ENCODE data around the gene ABCA2.
"Not testable (repeated sequence)": the region's sequence is repeated elsewhere in the genome, so short reads cannot be mapped to it uniquely, and the experiment has no call there.

ABCA2 gene

DNA sequence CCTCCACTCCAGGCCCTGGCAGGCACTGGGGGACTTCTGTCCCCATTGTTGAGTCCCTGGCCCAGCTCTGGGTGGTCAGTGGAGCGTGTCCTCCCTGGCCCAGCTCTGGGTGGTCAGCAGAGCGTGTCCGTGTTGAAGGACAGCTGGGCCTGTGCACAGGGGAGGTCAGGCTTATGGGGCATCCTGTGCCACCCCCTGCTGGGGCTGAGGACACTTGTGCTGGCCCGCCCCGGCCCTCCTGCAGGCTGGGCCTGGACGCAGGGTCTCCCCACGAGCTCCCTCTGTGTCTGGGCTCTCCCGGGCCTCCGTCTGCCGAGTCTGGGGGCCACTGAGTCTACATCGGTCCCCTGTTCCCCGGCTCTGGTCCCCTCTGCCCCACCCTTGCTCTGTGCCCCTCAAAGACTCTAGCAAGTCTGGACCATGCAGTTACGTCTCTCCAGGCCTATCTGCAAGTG, 20.2 kb downstream of the ABCA2 start:
- Histone ChIP-seq H3K4me1 (ENCODE audit: control insufficient read depth in 1 of 2, insufficient read depth in 2 of 2, low read length in 2 of 2) (no peaks in the 10 kb centered on the region), H3K9ac (ENCODE audit: low read depth in 1 of 2, low read length in 2 of 2) (no peak overlapping the region), H3K36me3 (ENCODE audit: control insufficient read depth in 1 of 2, insufficient read depth in 2 of 2, low read length in 2 of 2) (peaks cover 0 to 4% of the 10 kb centered on the region in 2 donors), H3K27me3 (ENCODE audit: control insufficient read depth in 1 of 2, insufficient read depth in 2 of 2, low read length in 2 of 2) (no peaks in the 10 kb centered on the region), H3K4me3 (ENCODE audit: low read depth in 1 of 2, low read length in 2 of 2) (no peak overlapping the region), H3K9me3 (ENCODE audit: control insufficient read depth in 1 of 2, low read length in 2 of 2) (no peaks in the 10 kb centered on the region), H3K27ac (ENCODE audit: low read depth, low read length) (no peak overlapping the region)

- Histone ChIP-seq H3K36me3 (ENCODE audit: control insufficient read depth in 1 of 2, insufficient read depth in 2 of 2, low read length in 2 of 2) (peaks cover 0 to 4% of the 10 kb centered on the region in 2 donors), H3K9ac (ENCODE audit: low read depth in 1 of 2, low read length in 2 of 2) (no peak overlapping the region), H3K4me3 (ENCODE audit: low read depth in 1 of 2, low read length in 2 of 2) (no peak overlapping the region), H3K9me3 (ENCODE audit: control insufficient read depth in 1 of 2, low read length in 2 of 2) (no peaks in the 10 kb centered on the region), H3K27me3 (ENCODE audit: control insufficient read depth in 1 of 2, insufficient read depth in 2 of 2, low read length in 2 of 2) (no peaks in the 10 kb centered on the region), H3K27ac (ENCODE audit: low read depth, low read length) (no peak overlapping the region), H3K4me1 (ENCODE audit: control insufficient read depth in 1 of 2, insufficient read depth in 2 of 2, low read length in 2 of 2) (no peaks in the 10 kb centered on the region)
Observed at GRCh38 chr9:137007108-137007815, 20.8 kb downstream of the ABCA2 start.

DNA sequence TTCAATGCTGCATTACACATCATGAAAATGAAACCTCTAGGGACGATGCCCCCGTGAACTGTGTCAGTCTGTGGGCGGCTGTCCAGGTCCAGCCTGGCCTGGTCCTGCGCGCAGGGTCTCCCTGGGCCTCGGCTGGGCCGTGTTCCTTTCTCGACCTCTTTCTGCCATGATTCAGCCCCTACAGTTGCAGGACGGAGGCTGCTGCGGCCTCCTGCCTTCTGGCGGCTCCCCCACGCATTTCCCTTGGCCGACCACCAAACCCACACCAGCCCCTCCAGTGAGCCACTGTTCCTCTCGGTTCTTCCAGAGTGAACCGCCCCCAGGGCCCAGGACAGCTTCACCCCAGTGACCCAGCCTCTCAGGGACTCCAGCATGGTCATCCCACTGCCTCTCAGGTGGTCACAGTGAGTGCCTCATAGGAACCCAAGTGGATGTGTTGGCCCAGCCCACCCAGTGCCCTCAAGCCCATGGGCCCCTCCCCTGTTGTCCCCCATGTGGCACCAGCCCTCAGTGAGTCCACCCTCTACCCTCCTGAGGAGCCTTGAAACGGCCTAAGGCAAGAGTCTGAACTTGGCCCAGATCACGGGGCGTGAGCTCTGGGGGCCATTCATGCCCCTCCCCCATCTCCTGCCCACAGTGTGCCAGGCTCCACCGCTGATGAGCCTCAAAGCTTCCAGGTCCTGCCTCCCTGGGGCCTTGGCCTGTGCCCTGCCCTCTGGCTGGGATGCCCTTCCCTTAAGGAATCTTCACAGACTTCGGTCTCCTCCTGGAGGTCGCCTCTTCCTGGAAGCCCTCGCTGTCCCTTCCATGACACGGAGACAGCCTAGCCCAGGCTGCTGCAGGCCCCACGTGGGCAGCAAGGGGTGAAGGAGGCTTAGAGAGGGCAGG, 21.7 kb downstream of the ABCA2 start:
- Histone ChIP-seq H3K27ac (ENCODE audit: low read depth, low read length) (no peak overlapping the region), H3K9me3 (ENCODE audit: control insufficient read depth in 1 of 2, low read length in 2 of 2) (no peaks in the 10 kb centered on the region), H3K36me3 (ENCODE audit: control insufficient read depth in 1 of 2, insufficient read depth in 2 of 2, low read length in 2 of 2) (peaks cover 0 to 4% of the 10 kb centered on the region in 2 donors), H3K9ac (ENCODE audit: low read depth in 1 of 2, low read length in 2 of 2) (no peak overlapping the region), H3K4me3 (ENCODE audit: low read depth in 1 of 2, low read length in 2 of 2) (no peak overlapping the region), H3K27me3 (ENCODE audit: control insufficient read depth in 1 of 2, insufficient read depth in 2 of 2, low read length in 2 of 2) (no peaks in the 10 kb centered on the region), H3K4me1 (ENCODE audit: control insufficient read depth in 1 of 2, insufficient read depth in 2 of 2, low read length in 2 of 2) (no peaks in the 10 kb centered on the region)

DNA sequence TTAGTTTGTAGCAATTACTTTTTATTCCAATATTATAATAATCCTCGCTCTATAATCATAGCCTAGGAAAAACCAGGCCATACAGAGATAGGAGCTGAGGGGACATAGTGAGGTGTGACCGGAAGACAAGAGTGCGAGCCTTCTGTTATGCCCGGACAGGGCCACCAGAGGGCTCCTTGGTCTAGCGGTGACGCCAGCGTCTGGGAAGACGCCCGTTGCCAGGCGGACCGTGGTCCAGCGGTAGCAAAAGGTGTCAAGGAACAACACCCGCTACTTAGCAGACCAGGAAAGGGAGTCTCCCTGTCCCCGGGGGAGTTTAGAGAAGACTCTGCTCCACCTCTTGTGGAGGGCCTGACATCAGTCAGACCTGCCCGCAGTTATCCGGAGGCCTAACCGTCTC, 23.8 kb downstream of the ABCA2 start:
- H3K36me3 ChIP-seq (ENCODE audit: control insufficient read depth in 1 of 2, insufficient read depth in 2 of 2, low read length in 2 of 2); H3K4me1 ChIP-seq (ENCODE audit: control insufficient read depth in 1 of 2, insufficient read depth in 2 of 2, low read length in 2 of 2): not testable (repeated sequence)

DNA sequence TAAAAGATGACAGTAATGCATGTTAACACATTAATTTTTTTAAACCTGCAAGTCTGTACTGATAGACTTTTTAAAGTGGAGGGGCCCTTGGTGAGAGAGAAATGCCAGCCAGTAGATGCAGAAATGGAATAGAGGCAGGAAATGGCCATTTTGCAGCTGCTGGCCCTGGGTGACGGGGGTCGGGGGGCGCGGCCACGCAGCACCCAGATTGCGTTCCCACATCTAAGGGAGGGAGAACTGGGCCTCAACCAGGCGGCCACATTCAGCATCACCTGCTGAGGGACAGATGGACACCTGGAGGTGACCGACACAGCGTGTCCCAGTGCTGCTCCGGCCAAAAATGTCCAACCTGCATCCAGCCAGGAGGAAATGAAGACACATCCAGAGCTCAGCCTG, 25.4 kb downstream of the ABCA2 start:
- Histone ChIP-seq H3K4me1 (ENCODE audit: control insufficient read depth in 1 of 2, insufficient read depth in 2 of 2, low read length in 2 of 2) (peaks cover under 1 to 1% of the 10 kb centered on the region in 2 donors), H3K9me3 (ENCODE audit: control insufficient read depth in 1 of 2, low read length in 2 of 2) (no peaks in the 10 kb centered on the region), H3K4me3 (ENCODE audit: low read depth in 1 of 2, low read length in 2 of 2) (no peak overlapping the region), H3K27me3 (ENCODE audit: control insufficient read depth in 1 of 2, insufficient read depth in 2 of 2, low read length in 2 of 2) (peaks cover 0 to under 1% of the 10 kb centered on the region in 2 donors), H3K36me3 (ENCODE audit: control insufficient read depth in 1 of 2, insufficient read depth in 2 of 2, low read length in 2 of 2) (no peaks in the 10 kb centered on the region), H3K27ac (ENCODE audit: low read depth, low read length) (no peak overlapping the region), H3K9ac (ENCODE audit: low read depth in 1 of 2, low read length in 2 of 2) (no peak overlapping the region)

More for the DNA sequence above, 23.8 kb downstream of the ABCA2 start:
- not testable (repeated sequence) for H3K4me3 ChIP-seq (ENCODE audit: low read depth in 1 of 2, low read length in 2 of 2); H3K27ac ChIP-seq (ENCODE audit: low read depth, low read length); H3K9me3 ChIP-seq (ENCODE audit: control insufficient read depth in 1 of 2, low read length in 2 of 2); H3K9ac ChIP-seq (ENCODE audit: low read depth in 1 of 2, low read length in 2 of 2); H3K27me3 ChIP-seq (ENCODE audit: control insufficient read depth in 1 of 2, insufficient read depth in 2 of 2, low read length in 2 of 2)

DNA sequence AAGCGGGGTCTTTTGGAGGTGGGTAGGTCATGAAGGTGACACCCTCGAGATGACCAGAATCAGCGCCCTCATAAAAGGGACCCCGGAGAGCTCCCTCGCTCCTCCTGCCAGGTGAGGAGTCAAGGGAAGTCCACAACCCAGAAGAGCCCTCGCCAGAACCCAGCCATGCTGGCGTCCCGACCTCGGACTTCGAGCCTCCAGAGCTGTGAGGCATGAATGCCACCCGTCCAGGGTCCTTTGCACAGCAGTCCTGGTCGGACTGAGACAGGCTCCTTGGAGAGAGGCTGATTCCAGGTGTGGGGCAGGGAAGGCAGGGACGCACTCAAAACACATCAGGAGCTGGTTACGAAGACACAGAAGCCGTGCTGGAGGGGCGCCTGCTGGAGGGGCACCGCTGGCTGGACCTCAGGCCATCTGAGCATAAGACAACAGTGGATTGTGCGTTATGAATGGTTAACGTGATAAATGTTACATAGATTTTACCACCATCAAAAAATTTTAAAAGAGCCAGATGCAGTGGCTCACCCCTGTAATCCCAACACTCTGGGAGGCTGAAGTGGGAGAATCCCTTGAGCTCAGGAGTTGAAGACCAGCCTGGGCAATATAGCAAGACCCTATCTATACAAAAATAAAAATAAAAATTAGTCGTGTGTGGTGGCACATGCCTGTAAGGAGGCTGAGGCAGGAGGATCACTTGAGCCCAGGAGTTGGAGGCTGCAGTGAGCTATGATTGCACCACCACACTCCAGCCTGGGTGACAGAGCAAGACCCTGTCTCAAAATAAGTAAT, 26.0 kb downstream of the ABCA2 start:
- H3K9me3 ChIP-seq (ENCODE audit: control insufficient read depth in 1 of 2, low read length in 2 of 2): no peaks in the 10 kb centered on the region
- no peaks in the 10 kb centered on the region for H3K36me3 ChIP-seq (ENCODE audit: control insufficient read depth in 1 of 2, insufficient read depth in 2 of 2, low read length in 2 of 2)
- H3K4me1 ChIP-seq (ENCODE audit: control insufficient read depth in 1 of 2, insufficient read depth in 2 of 2, low read length in 2 of 2): peaks cover 7% of the 10 kb centered on the region in 2 donors
- H3K27ac ChIP-seq (ENCODE audit: low read depth, low read length): no peak overlapping the region
- peaks cover 0 to 5% of the 10 kb centered on the region in 2 donors for H3K27me3 ChIP-seq (ENCODE audit: control insufficient read depth in 1 of 2, insufficient read depth in 2 of 2, low read length in 2 of 2)
- H3K9ac ChIP-seq (ENCODE audit: low read depth in 1 of 2, low read length in 2 of 2): no peak overlapping the region
- H3K4me3 ChIP-seq (ENCODE audit: low read depth in 1 of 2, low read length in 2 of 2): no peak overlapping the region

- Histone ChIP-seq H3K4me1 (ENCODE audit: control insufficient read depth in 1 of 2, insufficient read depth in 2 of 2, low read length in 2 of 2) (peaks cover 20 to 22% of the 10 kb centered on the region in 2 donors), H3K27me3 (ENCODE audit: control insufficient read depth in 1 of 2, insufficient read depth in 2 of 2, low read length in 2 of 2) (peaks cover 0 to 12% of the 10 kb centered on the region in 2 donors), H3K9me3 (ENCODE audit: control insufficient read depth in 1 of 2, low read length in 2 of 2) (no peaks in the 10 kb centered on the region), H3K4me3 (ENCODE audit: low read depth in 1 of 2, low read length in 2 of 2) (peak overlapping the region in 1 of 2 donors; percentile 32), H3K36me3 (ENCODE audit: control insufficient read depth in 1 of 2, insufficient read depth in 2 of 2, low read length in 2 of 2) (no peaks in the 10 kb centered on the region), H3K27ac (ENCODE audit: low read depth, low read length) (peak overlapping the region; percentile 56), H3K9ac (ENCODE audit: low read depth in 1 of 2, low read length in 2 of 2) (peak overlapping the region in 1 of 2 donors; percentile 19)
Observed at GRCh38 chr9:137000177-137000930, 27.7 kb downstream of the ABCA2 start.

GRCh38 chr9:136997830-136998234, 30.2 kb downstream of the ABCA2 start:
- no peak overlapping the region for H3K27ac ChIP-seq (ENCODE audit: low read depth, low read length)
- peaks cover 36 to 44% of the 10 kb centered on the region in 2 donors for H3K4me1 ChIP-seq (ENCODE audit: control insufficient read depth in 1 of 2, insufficient read depth in 2 of 2, low read length in 2 of 2)
- H3K4me3 ChIP-seq (ENCODE audit: low read depth in 1 of 2, low read length in 2 of 2): peak overlapping the region; percentile 10 to 52
- no peaks in the 10 kb centered on the region for H3K9me3 ChIP-seq (ENCODE audit: control insufficient read depth in 1 of 2, low read length in 2 of 2)
- peaks cover 0 to 12% of the 10 kb centered on the region in 2 donors for H3K27me3 ChIP-seq (ENCODE audit: control insufficient read depth in 1 of 2, insufficient read depth in 2 of 2, low read length in 2 of 2)
- no peak overlapping the region for H3K9ac ChIP-seq (ENCODE audit: low read depth in 1 of 2, low read length in 2 of 2)
- peaks cover 0 to 3% of the 10 kb centered on the region in 2 donors for H3K36me3 ChIP-seq (ENCODE audit: control insufficient read depth in 1 of 2, insufficient read depth in 2 of 2, low read length in 2 of 2)

DNA sequence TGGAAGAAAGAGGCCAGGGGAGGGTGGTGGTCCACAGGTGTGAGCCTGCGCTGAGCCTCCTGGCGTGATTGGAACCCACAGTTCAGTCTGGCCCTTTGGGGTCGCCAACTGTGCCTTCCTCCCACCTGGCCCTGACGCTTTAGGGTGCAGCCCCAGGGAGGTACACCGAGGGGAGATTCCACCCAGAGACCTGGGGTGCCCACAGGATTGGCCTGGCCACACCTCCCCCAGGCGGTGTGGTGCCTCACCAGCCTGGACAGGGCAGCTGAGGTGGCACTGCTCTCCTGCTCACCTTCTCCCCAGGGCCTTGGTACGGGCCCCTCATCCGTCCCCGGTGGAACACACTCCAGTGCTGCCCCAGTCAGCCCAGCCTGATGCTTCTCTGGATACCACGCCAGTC, 30.7 kb downstream of the ABCA2 start:
- Histone ChIP-seq H3K9ac (ENCODE audit: low read depth in 1 of 2, low read length in 2 of 2) (peak overlapping the region in 1 of 2 donors; percentile 12), H3K9me3 (ENCODE audit: control insufficient read depth in 1 of 2, low read length in 2 of 2) (no peaks in the 10 kb centered on the region), H3K4me3 (ENCODE audit: low read depth in 1 of 2, low read length in 2 of 2) (peak overlapping the region; percentile 10 to 52), H3K27ac (ENCODE audit: low read depth, low read length) (no peak overlapping the region), H3K27me3 (ENCODE audit: control insufficient read depth in 1 of 2, insufficient read depth in 2 of 2, low read length in 2 of 2) (peaks cover 0 to 12% of the 10 kb centered on the region in 2 donors), H3K4me1 (ENCODE audit: control insufficient read depth in 1 of 2, insufficient read depth in 2 of 2, low read length in 2 of 2) (peaks cover 37 to 48% of the 10 kb centered on the region in 2 donors), H3K36me3 (ENCODE audit: control insufficient read depth in 1 of 2, insufficient read depth in 2 of 2, low read length in 2 of 2) (peaks cover 0 to 3% of the 10 kb centered on the region in 2 donors)
